CD14-positive monocyte (primary cell): Measurements from ENCODE around the gene HAND1. TPM values are rescaled to one million over a fixed set of nuclear protein-coding genes. Genes with fewer than 3 reads are reported as not detected.

ENCODE experiments used
- DNase-seq, 3 donors: peaks; one replicate each; pipeline ENCODE4 v3.0.0-alpha.2; 2011 to 2022
- H2AFZ ChIP-seq: 2 replicates; pipeline ENCODE4 v1.6.0; 2012; ENCODE audit warnings: mild to moderate bottlenecking, low read depth, low read length, inconsistent platforms; ENCODE audit not compliant: insufficient read depth, poor library complexity, severe bottlenecking
- H3K27ac ChIP-seq, 2 donors: 1 replicate in 1 of 2; 2 replicates in 1 of 2; pipeline ENCODE4 v1.5.1; 2012 to 2013; ENCODE audit warnings: low read length in 2 of 2, control low read depth in 1 of 2, inconsistent platforms in 1 of 2, low read depth in 1 of 2, mild to moderate bottlenecking in 1 of 2
- H3K27me3 ChIP-seq, 2 donors: one replicate each; pipeline versions ENCODE4 v1.6.0 to v1.6.1; 2011 to 2013; ENCODE audit warnings: low read length in 2 of 2; ENCODE audit not compliant: control insufficient read depth in 2 of 2, insufficient read depth in 2 of 2
- H3K36me3 ChIP-seq, 2 donors: replicated peaks in 1 of 2; 1 replicate in 1 of 2; 2 replicates in 1 of 2; pipeline versions ENCODE4 v1.5.1 to v1.6.1; 2012 to 2013; ENCODE audit warnings: low read length in 2 of 2, control low read depth in 1 of 2, inconsistent platforms in 1 of 2, mild to moderate bottlenecking in 1 of 2; ENCODE audit not compliant: insufficient read depth in 2 of 2, control insufficient read depth in 1 of 2
- H3K4me1 ChIP-seq, 2 donors: 1 replicate in 1 of 2; 2 replicates in 1 of 2; pipeline versions ENCODE4 v1.5.1 to v1.6.1; 2012 to 2013; ENCODE audit warnings: low read length in 2 of 2, control low read depth in 1 of 2, inconsistent platforms in 1 of 2, mild to moderate bottlenecking in 1 of 2, moderate library complexity in 1 of 2; ENCODE audit not compliant: insufficient read depth in 2 of 2, control insufficient read depth in 1 of 2
- H3K4me2 ChIP-seq: replicated peaks from 2 replicates; pipeline ENCODE3; 2012; ENCODE audit warnings: low read length, moderate library complexity, mild to moderate bottlenecking; ENCODE audit not compliant: poor library complexity, severe bottlenecking; ENCODE audit errors: extremely low read depth
- H3K4me3 ChIP-seq, 3 experiments: fragments of 200-600 bp in 1 of 3; sonication (generic) in 1 of 3; replicated peaks in 1 of 3; 1 replicate in 2 of 3; 2 replicates in 1 of 3; pipeline ENCODE4 v1.5.1; 2011 to 2013; ENCODE audit warnings: low read length in 3 of 3, mild to moderate bottlenecking in 3 of 3, control low read depth in 2 of 3, low read depth in 2 of 3, inconsistent platforms in 1 of 3, moderate library complexity in 1 of 3
- H3K79me2 ChIP-seq: 2 replicates; pipeline ENCODE4 v1.6.0; 2012; ENCODE audit warnings: mild to moderate bottlenecking, control low read depth, inconsistent platforms, low read length, moderate library complexity; ENCODE audit not compliant: insufficient read depth
- H3K9ac ChIP-seq: 2 replicates; pipeline ENCODE4 v1.6.0; 2017; ENCODE audit warnings: low read length, mild to moderate bottlenecking; ENCODE audit not compliant: insufficient read depth, poor library complexity, severe bottlenecking
- H3K9me3 ChIP-seq, 2 donors: replicated peaks in 1 of 2; 1 replicate in 1 of 2; 2 replicates in 1 of 2; pipeline versions ENCODE4 v1.5.1 to v1.6.1; 2012 to 2013; ENCODE audit warnings: low read length in 2 of 2, control low read depth in 1 of 2; ENCODE audit not compliant: control insufficient read depth in 1 of 2, insufficient read depth in 1 of 2
- H4K20me1 ChIP-seq: 2 replicates; pipeline ENCODE4 v1.6.0; 2012; ENCODE audit warnings: mild to moderate bottlenecking, low read length, control low read depth, moderate library complexity; ENCODE audit not compliant: insufficient read depth
- H3K27ac Mint-ChIP-seq, 7 donors: one replicate each; pipeline ENCODE4 v1.8.0; 2020; ENCODE audit warnings: mild to moderate bottlenecking in 7 of 7, mixed read lengths in 7 of 7, moderate library complexity in 6 of 7, inconsistent platforms in 2 of 7
- H3K27me3 Mint-ChIP-seq, 3 donors: one replicate each; pipeline ENCODE4 v1.8.0; 2021 to 2022; ENCODE audit warnings: low read depth in 3 of 3, mild to moderate bottlenecking in 3 of 3, mixed read lengths in 3 of 3, moderate library complexity in 3 of 3, inconsistent platforms in 1 of 3
- H3K36me3 Mint-ChIP-seq, 2 donors: one replicate each; pipeline ENCODE4 v1.8.0; 2020; ENCODE audit warnings: mixed read lengths in 2 of 2, inconsistent platforms in 1 of 2, mild to moderate bottlenecking in 1 of 2
- H3K4me1 Mint-ChIP-seq: one replicate; pipeline ENCODE4 v1.8.0; 2020; ENCODE audit warnings: mild to moderate bottlenecking, mixed read lengths
- H3K4me3 Mint-ChIP-seq, 2 donors: one replicate each; pipeline ENCODE4 v1.8.0; 2020; ENCODE audit warnings: mild to moderate bottlenecking in 2 of 2, mixed read lengths in 2 of 2, moderate library complexity in 1 of 2
- H3K9me3 Mint-ChIP-seq, 7 donors: one replicate each; pipeline ENCODE4 v1.8.0; 2020 to 2022; ENCODE audit warnings: mixed read lengths in 7 of 7, mild to moderate bottlenecking in 6 of 7, moderate library complexity in 6 of 7, inconsistent platforms in 2 of 7
- WGBS: methylation state at CpG from one replicate; pipeline ENCODE4 v1.1.5; 2013; ENCODE audit warnings: missing lambda C conversion rate; ENCODE audit not compliant: insufficient coverage; 5-methylcytosine and 5-hydroxymethylcytosine counted together
- intact Hi-C, 2 donors: fragments of 100-400 bp; cut with micrococcal nuclease; formaldehyde crosslinking; loops; one replicate each; pipeline versions ENCODE4 v1.15.0 to v1.15.1; 2023
- polyA plus RNA-seq, 3 donors: library from polyadenylated mRNA; depleted of rRNA in 1 of 3; unstranded in 2 of 3; stranded (reverse) in 1 of 3; fragments of 300-500 nt in 2 of 3; fragments of >200 nt in 1 of 3; fragmentation: Illumina TruSeq in 2 of 3; gene quantifications; 1 replicate in 2 of 3; 2 replicates in 1 of 3; pipeline ENCODE4 v1.2.3, GENCODE V29; 2012 to 2021
- TF ChIP-seq, protein P1 (sequence below): fragments of 200-600 bp; IDR thresholded peaks from one replicate; pipeline ENCODE4 v1.8.0; 2022; ENCODE audit warnings: antibody characterized with exemption, mild to moderate bottlenecking

HAND1 gene
- polyA plus RNA-seq, 3 donors: not detected

DNA sequence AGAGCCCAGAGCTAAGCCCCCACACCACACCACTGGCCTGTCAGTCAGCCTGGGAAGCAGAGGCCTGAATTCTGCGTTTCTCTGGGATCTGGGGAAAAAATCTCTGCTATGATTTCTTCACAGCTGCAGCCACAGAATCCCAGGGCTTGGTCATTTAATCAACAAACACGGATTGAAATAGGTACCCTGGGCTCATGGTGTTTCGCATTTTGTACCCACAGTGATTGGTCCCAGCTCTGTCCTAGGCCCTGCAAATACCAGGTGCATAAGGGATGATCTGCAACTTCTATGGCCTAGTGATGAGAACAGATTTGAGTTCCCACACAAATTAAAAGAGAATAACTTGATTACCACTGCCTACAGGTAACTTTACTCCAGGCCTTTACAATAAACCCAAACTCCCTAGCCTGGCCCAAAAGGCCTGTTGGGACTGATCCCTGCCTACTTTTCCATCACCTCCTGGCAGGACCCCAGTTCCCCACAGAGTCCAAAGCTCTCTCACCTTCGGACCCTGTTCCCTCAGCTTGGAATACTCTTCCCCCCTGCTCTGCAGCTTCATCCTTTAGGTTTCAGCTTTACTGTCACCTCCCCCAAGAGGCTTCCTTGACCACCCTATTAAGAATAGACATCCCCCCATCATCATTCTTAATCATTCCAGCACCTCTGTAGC, 46.9 kb downstream of the HAND1 start:
- Mint-ChIP-seq H3K4me3 (no peak overlapping the region), H3K27ac (no peak overlapping the region), H3K9me3 (peaks cover 0 to 2% (median 0%) of the 10 kb centered on the region in 7 donors), H3K36me3 (peaks cover 18 to 30% of the 10 kb centered on the region in 2 donors), H3K4me1 (no peaks in the 10 kb centered on the region), H3K27me3 (peaks cover 0 to 3% (median 0%) of the 10 kb centered on the region in 3 donors)
- WGBS: 98% methylated on average over 4 of the region's 4 CpGs
- no peaks in the 10 kb centered on the region for H3K79me2 ChIP-seq
- no peaks in the 10 kb centered on the region for H3K27me3 ChIP-seq
- H4K20me1 ChIP-seq: no peaks in the 10 kb centered on the region
- H3K4me1 ChIP-seq: no peaks in the 10 kb centered on the region
- no peak overlapping the region for H2AFZ ChIP-seq
- no peak overlapping the region for H3K4me2 ChIP-seq
- peaks cover 4 to 15% of the 10 kb centered on the region in 2 donors for H3K36me3 ChIP-seq
- H3K27ac ChIP-seq: no peak overlapping the region
- intact Hi-C loops: no loop called here
- no peak for DNase-seq
- H3K4me3 ChIP-seq: no peak overlapping the region
- no peak overlapping the region for H3K9ac ChIP-seq
- TF ChIP-seq, protein P1, sequence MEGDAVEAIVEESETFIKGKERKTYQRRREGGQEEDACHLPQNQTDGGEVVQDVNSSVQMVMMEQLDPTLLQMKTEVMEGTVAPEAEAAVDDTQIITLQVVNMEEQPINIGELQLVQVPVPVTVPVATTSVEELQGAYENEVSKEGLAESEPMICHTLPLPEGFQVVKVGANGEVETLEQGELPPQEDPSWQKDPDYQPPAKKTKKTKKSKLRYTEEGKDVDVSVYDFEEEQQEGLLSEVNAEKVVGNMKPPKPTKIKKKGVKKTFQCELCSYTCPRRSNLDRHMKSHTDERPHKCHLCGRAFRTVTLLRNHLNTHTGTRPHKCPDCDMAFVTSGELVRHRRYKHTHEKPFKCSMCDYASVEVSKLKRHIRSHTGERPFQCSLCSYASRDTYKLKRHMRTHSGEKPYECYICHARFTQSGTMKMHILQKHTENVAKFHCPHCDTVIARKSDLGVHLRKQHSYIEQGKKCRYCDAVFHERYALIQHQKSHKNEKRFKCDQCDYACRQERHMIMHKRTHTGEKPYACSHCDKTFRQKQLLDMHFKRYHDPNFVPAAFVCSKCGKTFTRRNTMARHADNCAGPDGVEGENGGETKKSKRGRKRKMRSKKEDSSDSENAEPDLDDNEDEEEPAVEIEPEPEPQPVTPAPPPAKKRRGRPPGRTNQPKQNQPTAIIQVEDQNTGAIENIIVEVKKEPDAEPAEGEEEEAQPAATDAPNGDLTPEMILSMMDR: no peak
- no peaks in the 10 kb centered on the region for H3K9me3 ChIP-seq

DNA sequence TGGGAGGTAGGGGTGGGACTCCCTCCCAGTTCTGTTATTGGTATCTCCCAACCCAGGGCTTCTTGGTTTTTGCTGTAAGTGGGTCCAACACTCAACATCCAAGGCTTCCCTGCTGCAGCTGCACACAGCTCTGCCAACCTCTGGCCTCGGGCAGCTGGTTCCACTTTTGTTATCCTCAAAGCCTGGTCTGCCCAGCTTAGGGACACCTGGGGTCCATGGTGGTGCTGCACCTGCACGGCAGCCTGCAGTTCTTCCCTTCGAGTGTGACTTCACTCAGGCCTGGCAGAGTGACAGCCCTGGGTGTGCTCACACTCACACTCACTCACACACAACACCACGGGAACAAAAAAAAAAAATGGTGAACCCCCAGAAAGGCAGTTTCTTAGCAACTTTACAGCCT, 47.6 kb downstream of the HAND1 start:
- Histone ChIP-seq H3K4me2 (no peak overlapping the region), H3K9me3 (no peaks in the 10 kb centered on the region), H3K27me3 (no peaks in the 10 kb centered on the region), H3K79me2 (no peaks in the 10 kb centered on the region), H2AFZ (no peak overlapping the region), H4K20me1 (no peaks in the 10 kb centered on the region), H3K4me1 (no peaks in the 10 kb centered on the region), H3K4me3 (no peak overlapping the region), H3K9ac (no peak overlapping the region), H3K27ac (no peak overlapping the region), H3K36me3 (peaks cover 0 to 9% of the 10 kb centered on the region in 2 donors)
- Mint-ChIP-seq H3K4me1 (no peaks in the 10 kb centered on the region), H3K36me3 (peaks cover 12 to 25% of the 10 kb centered on the region in 2 donors), H3K27ac (no peak overlapping the region), H3K27me3 (peaks cover 0 to 3% (median 0%) of the 10 kb centered on the region in 3 donors), H3K4me3 (no peak overlapping the region), H3K9me3 (peaks cover 0 to 2% (median 0%) of the 10 kb centered on the region in 7 donors)
- TF ChIP-seq, protein P1: no peak
- WGBS: 90% methylated on average over 3 of the region's 4 CpGs
- intact Hi-C loops: no loop called here
- DNase-seq: no peak
